ENCODE measurements around the gene PTHLH. TPM values are rescaled to one million over a fixed set of nuclear protein-coding genes. Genes with fewer than 3 reads are reported as not detected.

PTHLH gene
- not detected for total RNA-seq

GRCh38 chr12:27972721-27973120, at the start of gene PTHLH:
TSS of gene PTHLH (minus strand) at chr12:27972733. CDS start at chr12:27969494, 3,239 bp downstream.
- intact Hi-C loops (cut with micrococcal nuclease): no loop called here
- H3K4me3 Mint-ChIP-seq: peak within 1 kb of the TSS; percentile 1
- H3K27me3 Mint-ChIP-seq (ENCODE audit: low read depth): peaks cover 82% of the 10 kb centered on the region
- no peaks in the 10 kb centered on the region for H3K9me3 Mint-ChIP-seq
- H3K36me3 Mint-ChIP-seq (ENCODE audit: low read depth): no peaks in the 10 kb centered on the region
- H3K4me1 Mint-ChIP-seq (ENCODE audit: low read depth): peaks cover 34% of the 10 kb centered on the region
- no peak within 1 kb of the TSS for H3K27ac Mint-ChIP-seq
- DNase-seq: no peak
- CTCF ChIA-PET: interaction anchor here (0.6 to 0.7 kb wide), 2 partner anchors 448 to 1171 kb away, joined by 3 read pairs; no protein-coding TSS in a partner anchor

- peaks cover 7% of the 10 kb centered on the region for H3K27me3 Mint-ChIP-seq (ENCODE audit: low read depth)
- no peaks in the 10 kb centered on the region for H3K36me3 Mint-ChIP-seq (ENCODE audit: low read depth)
- no peak for DNase-seq
- no peaks in the 10 kb centered on the region for H3K9me3 Mint-ChIP-seq
- H3K4me3 Mint-ChIP-seq: no peak overlapping the region
- CTCF ChIA-PET: no interaction called here
- no peak overlapping the region for H3K27ac Mint-ChIP-seq
- no peaks in the 10 kb centered on the region for H3K4me1 Mint-ChIP-seq (ENCODE audit: low read depth)
- intact Hi-C loops (cut with micrococcal nuclease): no loop called here
Observed at GRCh38 chr12:28021704-28022103, 49.2 kb upstream of the PTHLH start.

- Mint-ChIP-seq H3K36me3 (ENCODE audit: low read depth) (no peaks in the 10 kb centered on the region), H3K4me1 (ENCODE audit: low read depth) (no peaks in the 10 kb centered on the region), H3K4me3 (no peak overlapping the region), H3K27me3 (ENCODE audit: low read depth) (peaks cover 3% of the 10 kb centered on the region), H3K27ac (no peak overlapping the region), H3K9me3 (no peaks in the 10 kb centered on the region)
- CTCF ChIA-PET: interaction anchor here (0.5 to 0.7 kb wide), 3 partner anchors 372 to 971 kb away, joined by 3 to 4 read pairs (median 4); no protein-coding TSS in a partner anchor
- intact Hi-C loops (cut with micrococcal nuclease): no loop called here
- DNase-seq: no peak
Observed at GRCh38 chr12:28017873-28018255, 45.3 kb upstream of the PTHLH start.

DNA sequence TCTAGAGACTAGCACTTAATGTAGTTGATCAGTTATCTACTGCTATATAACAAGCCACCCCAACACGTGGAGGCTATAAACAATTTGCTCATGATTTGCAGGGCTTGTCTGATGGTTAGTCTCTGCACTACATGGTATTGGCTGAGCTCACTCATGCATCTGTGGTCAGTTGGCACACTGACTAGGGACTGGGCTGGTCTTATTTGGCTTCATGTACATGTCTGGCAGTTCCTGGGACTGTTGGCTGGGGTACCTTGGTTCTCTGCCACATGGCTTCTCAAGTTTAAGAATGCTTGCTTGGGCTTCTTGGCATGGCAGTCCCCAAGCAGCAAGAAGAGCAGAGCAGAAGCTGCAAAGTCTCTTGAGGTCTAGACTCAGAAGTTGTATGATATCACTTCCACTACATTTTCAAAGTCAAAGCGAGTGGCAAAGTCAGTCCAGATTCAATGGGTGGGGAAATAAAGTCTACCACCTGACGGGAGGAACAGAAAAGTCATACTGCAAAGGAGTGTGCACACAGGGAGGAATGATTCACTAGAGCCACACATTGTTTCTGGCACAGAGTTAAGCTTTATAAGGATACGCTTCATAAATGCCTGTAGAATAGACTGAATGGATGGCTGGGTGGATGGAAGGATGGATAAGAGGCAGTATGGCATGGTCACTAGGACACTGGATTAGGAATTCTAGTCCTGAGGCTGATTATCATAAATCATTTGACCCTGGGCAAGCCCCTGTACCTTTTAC, 44.8 kb upstream of the PTHLH start:
- no peaks in the 10 kb centered on the region for H3K4me1 Mint-ChIP-seq (ENCODE audit: low read depth)
- no peak overlapping the region for H3K27ac Mint-ChIP-seq
- no peaks in the 10 kb centered on the region for H3K9me3 Mint-ChIP-seq
- CTCF ChIA-PET: interaction anchor here (0.5 to 0.7 kb wide), 3 partner anchors 373 to 971 kb away, joined by 3 to 4 read pairs (median 4); no protein-coding TSS in a partner anchor
- no peak for DNase-seq
- peaks cover 1% of the 10 kb centered on the region for H3K27me3 Mint-ChIP-seq (ENCODE audit: low read depth)
- H3K36me3 Mint-ChIP-seq (ENCODE audit: low read depth): no peaks in the 10 kb centered on the region
- intact Hi-C loops (cut with micrococcal nuclease): no loop called here
- H3K4me3 Mint-ChIP-seq: no peak overlapping the region

DNA sequence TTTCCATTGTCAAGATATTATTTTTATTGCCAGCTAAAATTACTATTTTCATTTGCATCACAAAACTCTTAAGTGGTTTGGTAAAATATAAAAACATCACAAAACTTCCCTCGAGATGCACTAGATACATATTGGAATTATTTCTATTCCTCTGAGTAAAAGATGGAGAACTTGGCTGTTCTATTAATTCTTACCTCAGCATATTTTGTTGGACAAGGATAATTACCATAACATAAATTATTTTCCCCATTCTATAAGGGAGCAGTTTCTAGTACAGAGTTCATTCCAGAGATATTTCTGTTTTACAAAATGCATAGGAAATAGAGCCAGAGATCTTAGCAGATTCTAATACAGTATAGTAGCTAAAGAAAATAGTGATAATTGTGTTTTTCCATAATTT, 42.6 kb upstream of the PTHLH start:
- intact Hi-C loops (cut with micrococcal nuclease): no loop called here
- H3K4me3 Mint-ChIP-seq: no peak overlapping the region
- H3K9me3 Mint-ChIP-seq: no peaks in the 10 kb centered on the region
- no peaks in the 10 kb centered on the region for H3K36me3 Mint-ChIP-seq (ENCODE audit: low read depth)
- CTCF ChIA-PET: no interaction called here
- H3K27me3 Mint-ChIP-seq (ENCODE audit: low read depth): peaks cover 5% of the 10 kb centered on the region
- no peak for DNase-seq
- H3K27ac Mint-ChIP-seq: no peak overlapping the region
- H3K4me1 Mint-ChIP-seq (ENCODE audit: low read depth): no peaks in the 10 kb centered on the region

DNA sequence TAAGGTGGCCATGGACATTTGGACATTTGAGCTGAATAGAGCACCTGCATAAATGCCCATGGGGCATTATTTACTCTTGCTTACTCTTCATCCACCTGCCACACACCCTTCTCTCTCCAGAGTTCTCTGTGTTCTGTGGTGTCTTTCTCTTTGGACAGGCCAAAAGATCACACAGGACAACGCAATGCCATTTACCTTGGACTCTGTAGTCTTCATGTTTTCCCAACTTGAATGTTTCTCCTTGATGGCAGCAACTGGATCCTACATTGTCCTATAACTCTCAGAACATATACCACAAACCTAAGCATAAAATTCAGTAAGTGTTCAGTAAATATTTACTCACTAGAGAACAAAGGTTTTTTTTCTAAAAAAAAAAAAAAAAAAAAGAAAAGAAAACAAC, 41.7 kb upstream of the PTHLH start:
- intact Hi-C loops (cut with micrococcal nuclease): no loop called here
- DNase-seq: no peak
- H3K9me3 Mint-ChIP-seq: no peaks in the 10 kb centered on the region
- H3K4me1 Mint-ChIP-seq (ENCODE audit: low read depth): no peaks in the 10 kb centered on the region
- H3K27me3 Mint-ChIP-seq (ENCODE audit: low read depth): peaks cover 6% of the 10 kb centered on the region
- CTCF ChIA-PET: no interaction called here
- H3K4me3 Mint-ChIP-seq: no peak overlapping the region
- H3K36me3 Mint-ChIP-seq (ENCODE audit: low read depth): no peaks in the 10 kb centered on the region
- H3K27ac Mint-ChIP-seq: no peak overlapping the region

DNA sequence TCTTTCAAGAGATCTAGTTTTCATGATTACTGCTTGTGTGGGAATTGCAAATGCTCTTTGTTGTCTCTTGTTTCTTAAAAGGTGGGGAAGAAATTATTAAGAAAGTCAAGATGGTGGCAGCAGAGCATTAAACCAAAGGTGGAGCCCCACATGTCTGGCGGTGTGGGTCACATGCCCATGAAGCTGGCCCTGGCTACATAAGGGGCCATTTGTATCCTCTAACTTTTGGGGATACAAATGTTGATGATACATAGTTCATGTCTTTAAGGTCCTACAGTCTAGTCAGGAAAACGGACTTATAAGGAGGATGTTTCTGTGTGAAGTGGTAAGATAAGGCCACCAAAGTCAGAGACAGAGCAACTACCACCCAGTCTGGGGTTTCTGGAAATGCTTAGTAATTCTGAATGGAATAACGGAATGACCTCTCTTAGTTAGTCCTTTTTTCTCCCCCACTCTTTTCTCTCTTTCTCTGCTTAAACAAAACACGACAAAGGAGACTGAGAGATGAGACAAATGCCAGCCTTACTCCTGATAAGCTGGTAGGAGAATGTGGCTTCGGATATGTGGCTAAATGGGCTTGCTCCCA, 39.9 kb upstream of the PTHLH start:
- intact Hi-C loops (cut with micrococcal nuclease): no loop called here
- no peak for DNase-seq
- Mint-ChIP-seq H3K36me3 (ENCODE audit: low read depth) (no peaks in the 10 kb centered on the region), H3K4me3 (no peak overlapping the region), H3K27ac (no peak overlapping the region), H3K4me1 (ENCODE audit: low read depth) (no peaks in the 10 kb centered on the region), H3K9me3 (no peaks in the 10 kb centered on the region), H3K27me3 (ENCODE audit: low read depth) (peaks cover 6% of the 10 kb centered on the region)
- CTCF ChIA-PET: no interaction called here

DNA sequence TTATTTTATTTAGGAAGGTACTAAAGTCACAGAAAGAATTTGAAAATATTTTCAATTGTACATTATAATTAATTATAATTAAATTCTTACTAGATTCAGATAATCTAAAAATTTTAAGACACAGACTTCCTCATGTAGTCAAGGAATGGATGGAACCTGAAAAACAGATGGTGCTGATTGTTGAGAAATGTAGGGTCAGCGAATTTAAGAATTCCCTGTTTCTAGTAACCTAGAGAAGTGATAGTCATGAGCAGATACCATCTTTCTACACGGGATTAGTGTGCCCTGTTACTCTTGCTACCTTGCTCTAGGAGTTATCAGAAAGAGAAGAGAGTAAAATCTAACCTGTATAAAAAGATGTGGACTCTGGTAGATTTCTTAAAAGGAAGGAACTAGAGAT, 37.5 kb upstream of the PTHLH start:
- intact Hi-C loops (cut with micrococcal nuclease): no loop called here
- Mint-ChIP-seq H3K27me3 (ENCODE audit: low read depth) (peaks cover 6% of the 10 kb centered on the region), H3K4me3 (no peak overlapping the region), H3K9me3 (peaks cover 1% of the 10 kb centered on the region), H3K36me3 (ENCODE audit: low read depth) (no peaks in the 10 kb centered on the region), H3K27ac (no peak overlapping the region), H3K4me1 (ENCODE audit: low read depth) (no peaks in the 10 kb centered on the region)
- no peak for DNase-seq
- CTCF ChIA-PET: no interaction called here

DNA sequence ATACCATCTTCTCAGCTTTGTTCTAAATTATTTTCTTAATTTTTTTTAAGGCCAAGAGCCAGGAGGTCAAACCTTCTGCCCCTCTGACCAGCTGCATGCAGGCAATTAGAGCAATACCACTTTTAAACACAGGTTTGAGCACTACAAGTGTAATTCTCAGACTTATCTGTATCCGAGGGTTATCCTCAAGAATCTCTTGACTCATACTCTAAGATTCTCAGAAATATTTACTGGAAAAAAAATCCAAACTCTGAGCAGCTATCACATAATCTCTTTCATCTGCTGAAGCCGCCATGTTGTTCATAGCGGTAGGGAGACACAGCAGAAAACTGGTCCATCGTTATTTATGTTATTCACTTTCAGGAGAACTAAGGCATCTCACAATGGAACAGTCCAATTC, 27.4 kb upstream of the PTHLH start:
- Mint-ChIP-seq H3K4me1 (ENCODE audit: low read depth) (no peaks in the 10 kb centered on the region), H3K27ac (no peak overlapping the region), H3K36me3 (ENCODE audit: low read depth) (no peaks in the 10 kb centered on the region), H3K27me3 (ENCODE audit: low read depth) (no peaks in the 10 kb centered on the region), H3K9me3 (peaks cover 1% of the 10 kb centered on the region), H3K4me3 (no peak overlapping the region)
- CTCF ChIA-PET: interaction anchor here (0.6 kb wide), 1 partner anchor 145 kb away, joined by 3 read pairs; no protein-coding TSS in a partner anchor
- intact Hi-C loops (cut with micrococcal nuclease): no loop called here
- no peak for DNase-seq

GRCh38 chr12:27999521-27999920, 27.0 kb upstream of the PTHLH start:
- no peak overlapping the region for H3K27ac Mint-ChIP-seq
- H3K4me1 Mint-ChIP-seq (ENCODE audit: low read depth): no peaks in the 10 kb centered on the region
- no peaks in the 10 kb centered on the region for H3K27me3 Mint-ChIP-seq (ENCODE audit: low read depth)
- H3K4me3 Mint-ChIP-seq: no peak overlapping the region
- no peak for DNase-seq
- no peaks in the 10 kb centered on the region for H3K36me3 Mint-ChIP-seq (ENCODE audit: low read depth)
- intact Hi-C loops (cut with micrococcal nuclease): no loop called here
- peaks cover 1% of the 10 kb centered on the region for H3K9me3 Mint-ChIP-seq
- CTCF ChIA-PET: interaction anchor here (0.6 kb wide), 1 partner anchor 145 kb away, joined by 3 read pairs; no protein-coding TSS in a partner anchor

- Mint-ChIP-seq H3K9me3 (no peaks in the 10 kb centered on the region), H3K27me3 (ENCODE audit: low read depth) (no peaks in the 10 kb centered on the region), H3K4me1 (ENCODE audit: low read depth) (no peaks in the 10 kb centered on the region), H3K4me3 (no peak overlapping the region), H3K27ac (no peak overlapping the region), H3K36me3 (ENCODE audit: low read depth) (no peaks in the 10 kb centered on the region)
- CTCF ChIA-PET: interaction anchor here (0.6 kb wide), 1 partner anchor 1553 kb away, joined by 4 read pairs; no protein-coding TSS in a partner anchor
- intact Hi-C loops (cut with micrococcal nuclease): no loop called here
- DNase-seq: no peak
Observed at GRCh38 chr12:27998658-27999057, 26.1 kb upstream of the PTHLH start.

- intact Hi-C loops (cut with micrococcal nuclease): no loop called here
- H3K4me3 Mint-ChIP-seq: no peak overlapping the region
- no peaks in the 10 kb centered on the region for H3K27me3 Mint-ChIP-seq (ENCODE audit: low read depth)
- no peaks in the 10 kb centered on the region for H3K4me1 Mint-ChIP-seq (ENCODE audit: low read depth)
- CTCF ChIA-PET: interaction anchor here (0.6 kb wide), 1 partner anchor 1553 kb away, joined by 4 read pairs; no protein-coding TSS in a partner anchor
- H3K36me3 Mint-ChIP-seq (ENCODE audit: low read depth): no peaks in the 10 kb centered on the region
- no peaks in the 10 kb centered on the region for H3K9me3 Mint-ChIP-seq
- DNase-seq: no peak
- H3K27ac Mint-ChIP-seq: no peak overlapping the region
Observed at GRCh38 chr12:27998170-27998569, 25.6 kb upstream of the PTHLH start.

DNA sequence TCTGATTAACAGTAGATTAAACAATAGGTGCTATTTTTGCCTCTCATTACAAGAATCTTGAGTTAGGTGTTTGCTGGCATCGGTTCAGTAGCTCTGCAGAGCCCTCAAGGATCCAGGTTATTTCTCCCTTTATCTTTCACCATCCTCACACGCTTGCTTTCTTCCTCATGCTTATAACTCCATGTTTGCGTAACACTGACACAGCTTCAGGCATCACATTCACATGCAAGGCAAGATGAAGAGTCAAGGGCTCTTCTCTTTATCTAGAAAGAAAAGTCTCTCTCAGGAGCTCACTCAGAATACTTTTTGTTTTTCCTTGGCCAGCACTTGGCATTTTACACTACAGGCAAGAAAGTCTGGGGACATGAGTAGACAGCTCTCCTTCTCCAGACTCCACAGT, 24.2 kb upstream of the PTHLH start:
- Mint-ChIP-seq H3K4me1 (ENCODE audit: low read depth) (no peaks in the 10 kb centered on the region), H3K9me3 (no peaks in the 10 kb centered on the region), H3K27ac (no peak overlapping the region), H3K27me3 (ENCODE audit: low read depth) (no peaks in the 10 kb centered on the region), H3K4me3 (no peak overlapping the region), H3K36me3 (ENCODE audit: low read depth) (no peaks in the 10 kb centered on the region)
- intact Hi-C loops (cut with micrococcal nuclease): no loop called here
- no peak for DNase-seq
- CTCF ChIA-PET: no interaction called here
